Stimulated activated CD4-positive, alpha-beta T cell treated with anti-CD3 and anti-CD28 coated beads, Interleukin-15, amount 100 ng/mL, for 24 hours (primary cell): ENCODE data around the gene ARHGAP8.
"Not testable (repeated sequence)": the region's sequence is repeated elsewhere in the genome, so short reads cannot be mapped to it uniquely, and the experiment has no call there.

Experiments used
- DNase-seq: peaks from one replicate; pipeline ENCODE4 v3.0.0-alpha.2; 2020

Gene ARHGAP8

DNA sequence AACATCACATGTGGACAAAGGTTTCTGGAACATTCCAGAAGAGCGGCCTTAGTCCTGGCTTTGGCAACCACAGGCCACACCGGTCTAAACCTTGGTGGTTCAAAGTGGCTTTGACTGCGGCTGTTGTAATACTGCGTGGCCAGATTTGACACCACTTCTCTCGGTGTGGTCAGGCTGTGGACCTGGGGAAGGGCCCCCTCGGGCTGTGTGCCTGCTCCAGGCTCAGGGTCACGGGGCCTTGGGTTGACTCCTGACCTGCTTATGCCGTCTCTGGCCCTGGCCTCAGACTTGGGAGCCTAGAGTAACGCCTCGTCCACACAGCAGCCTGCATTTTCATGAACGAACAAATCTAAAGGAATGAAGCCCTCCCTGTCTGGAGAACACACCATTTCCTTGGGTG, 139.4 kb downstream of the ARHGAP8 start:
- no peak for DNase-seq

GRCh38 chr22:44892243-44892642, 139.9 kb downstream of the ARHGAP8 start:
- DNase-seq, result no peak

- DNase-seq, result no peak
These were observed 140.7 kb downstream of the ARHGAP8 start for GRCh38 chr22:44892803-44893730.

- no peak for DNase-seq
These were observed 141.3 kb downstream of the ARHGAP8 start for GRCh38 chr22:44893731-44894080.

GRCh38 chr22:44894321-44894720, 141.9 kb downstream of the ARHGAP8 start:
- DNase-seq, result no peak

- no peak for DNase-seq
These were observed 142.4 kb downstream of the ARHGAP8 start for GRCh38 chr22:44894782-44895181.

DNA sequence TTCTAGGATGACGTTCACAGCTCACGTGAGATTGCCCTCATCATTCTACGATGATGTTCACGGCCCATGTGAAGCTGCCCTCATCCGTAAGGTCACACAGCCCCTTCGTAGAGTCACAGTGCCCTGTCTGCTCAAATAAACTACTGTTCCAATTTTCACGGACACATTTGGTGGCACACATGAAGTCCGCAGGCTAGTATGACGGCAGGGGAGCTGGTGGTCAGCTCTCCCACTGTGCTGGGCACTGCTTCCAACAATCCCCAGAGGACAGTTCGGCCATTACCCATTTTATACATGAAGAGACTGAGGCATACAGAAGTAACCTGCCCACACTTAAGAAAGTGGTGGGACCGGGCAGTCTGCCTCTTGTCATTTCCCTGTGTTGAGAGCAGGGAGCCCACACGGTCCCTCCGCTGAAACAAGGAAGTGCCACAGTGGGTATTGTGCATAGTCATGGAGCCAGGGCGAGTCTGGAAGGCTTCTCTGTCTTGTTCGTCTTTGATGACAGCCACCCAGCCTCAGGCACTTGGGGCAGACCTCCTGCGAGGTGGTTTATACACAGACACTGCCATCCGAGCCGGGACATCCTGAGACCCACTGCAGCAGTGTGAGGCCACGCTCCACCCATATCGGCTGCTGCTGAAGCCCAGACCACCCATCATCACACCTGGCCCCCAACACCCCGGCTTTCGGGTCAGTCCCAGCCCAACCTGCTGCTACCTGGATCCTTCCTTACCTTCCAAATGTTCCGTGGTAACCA, 143.1 kb downstream of the ARHGAP8 start:
- no peak for DNase-seq

- no peak for DNase-seq
These were observed 145.9 kb downstream of the ARHGAP8 start for GRCh38 chr22:44898236-44898635.

DNA sequence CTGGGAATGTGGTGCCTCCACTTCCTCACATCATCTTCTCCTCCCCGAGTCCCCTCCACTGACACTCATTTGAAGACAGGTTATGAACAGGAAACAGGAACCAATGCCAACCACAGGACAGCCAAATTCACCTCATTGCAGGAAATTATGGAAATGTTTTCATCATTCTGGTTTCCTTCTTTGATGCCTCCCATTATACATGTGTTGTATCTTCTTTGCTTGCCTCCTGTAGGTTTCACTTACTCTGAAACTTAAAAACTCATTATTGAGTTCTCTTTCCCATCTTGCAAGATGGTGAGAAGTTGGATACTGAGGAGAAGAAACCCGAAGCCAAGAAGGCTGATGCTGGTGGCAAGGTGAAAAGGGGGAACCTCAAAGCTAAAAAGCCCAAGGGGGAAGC, 148.9 kb downstream of the ARHGAP8 start:
- DNase-seq, result no peak

GRCh38 chr22:44903164-44903563, 150.8 kb downstream of the ARHGAP8 start:
- DNase-seq, result not testable (repeated sequence)

DNA sequence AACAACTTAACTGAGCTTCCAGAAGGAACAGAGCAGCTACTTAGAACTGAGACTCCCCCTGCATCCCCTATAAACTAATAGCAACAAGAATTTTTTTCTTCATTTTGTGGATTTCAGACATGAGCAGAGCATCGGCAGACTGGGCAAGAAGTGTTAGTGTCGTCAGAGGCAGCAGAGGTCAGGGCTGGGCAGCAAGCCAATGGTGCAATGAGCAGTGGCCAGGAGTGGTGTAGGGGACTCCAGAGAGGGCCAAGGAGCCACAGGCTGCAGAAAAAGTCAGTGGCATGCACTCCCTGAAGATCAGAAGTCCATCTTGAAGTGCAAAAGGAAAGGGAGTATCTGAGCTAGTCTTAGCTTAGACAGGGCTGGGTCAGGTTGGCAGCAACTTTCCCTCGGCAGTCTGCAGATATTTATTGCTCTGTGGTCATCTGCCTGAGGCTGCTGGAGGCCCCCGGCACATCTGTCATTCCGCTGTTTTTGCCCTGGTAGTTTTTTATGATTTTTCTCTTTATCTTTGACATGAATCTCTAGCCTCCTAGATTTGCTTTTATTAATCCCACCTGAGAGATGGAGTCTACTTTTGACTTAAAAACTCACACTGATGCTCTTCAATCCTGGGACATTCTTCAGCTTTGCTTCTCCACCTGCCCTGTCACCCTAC, 152.2 kb downstream of the ARHGAP8 start:
- not testable (repeated sequence) for DNase-seq

DNA sequence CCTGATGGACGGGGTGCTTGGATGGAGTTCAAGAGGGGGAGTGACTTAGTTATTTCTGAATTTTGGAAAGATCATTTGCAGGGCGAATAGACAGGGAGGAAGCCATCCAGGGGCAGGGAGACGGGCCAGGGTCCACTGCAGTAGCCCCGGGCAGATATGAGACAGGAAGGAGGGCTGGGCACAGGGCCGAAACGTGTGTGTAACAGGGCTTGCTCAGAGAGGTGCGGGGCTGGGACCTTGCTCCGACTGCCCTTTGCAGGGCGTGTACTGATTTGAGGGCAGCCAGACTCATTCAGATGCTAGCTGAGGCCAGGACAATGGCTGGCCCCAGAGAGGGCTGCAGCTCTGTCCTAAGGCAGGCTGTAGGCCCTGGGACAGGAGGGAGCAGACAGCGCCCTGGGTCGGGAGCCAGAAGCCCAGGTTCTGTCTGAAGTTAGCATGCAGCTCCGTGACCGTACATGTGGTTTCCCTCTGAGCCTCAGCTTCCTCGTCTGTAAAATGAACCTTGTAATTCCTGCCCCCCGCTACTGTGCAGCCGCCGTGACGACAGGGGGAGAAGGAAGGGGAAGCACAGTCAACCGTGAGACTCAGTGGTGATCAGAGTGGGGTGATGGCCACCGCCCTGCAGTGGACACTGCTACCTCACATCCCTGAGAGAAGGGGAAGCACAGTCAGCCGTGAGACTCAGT, 154.0 kb downstream of the ARHGAP8 start:
- DNase-seq, result no peak

GRCh38 chr22:44906999-44907644, 154.7 kb downstream of the ARHGAP8 start:
- no peak for DNase-seq

GRCh38 chr22:44907765-44908737, 155.7 kb downstream of the ARHGAP8 start:
- no peak for DNase-seq

DNA sequence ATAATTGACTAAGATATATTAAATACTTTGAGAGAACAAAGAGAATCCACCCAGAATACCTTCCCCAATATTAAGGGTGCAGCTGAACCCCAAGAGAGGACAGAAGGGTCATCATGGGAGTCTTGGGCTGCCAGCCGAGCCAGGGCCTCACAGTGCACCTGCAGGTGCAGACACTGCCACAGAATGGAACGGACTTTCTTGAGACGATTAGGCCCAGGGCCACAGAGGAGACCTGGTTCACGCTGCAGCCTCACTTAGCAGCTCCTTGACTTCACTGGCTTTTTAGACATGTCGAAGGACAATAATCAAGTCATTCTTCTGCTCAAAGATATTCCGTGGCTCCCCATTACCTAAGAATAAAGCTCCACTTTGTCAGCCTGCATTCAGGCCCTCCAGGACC, 156.9 kb downstream of the ARHGAP8 start:
- no peak for DNase-seq
